Measurements from ENCODE around the gene IGFBP5. TPM values are rescaled to one million over a fixed set of nuclear protein-coding genes. Genes with fewer than 3 reads are reported as not detected.

The IGFBP5 gene
- total and polyA plus RNA-seq, 2 experiments from 2014 or later = 37.9 to 117 TPM

DNA sequence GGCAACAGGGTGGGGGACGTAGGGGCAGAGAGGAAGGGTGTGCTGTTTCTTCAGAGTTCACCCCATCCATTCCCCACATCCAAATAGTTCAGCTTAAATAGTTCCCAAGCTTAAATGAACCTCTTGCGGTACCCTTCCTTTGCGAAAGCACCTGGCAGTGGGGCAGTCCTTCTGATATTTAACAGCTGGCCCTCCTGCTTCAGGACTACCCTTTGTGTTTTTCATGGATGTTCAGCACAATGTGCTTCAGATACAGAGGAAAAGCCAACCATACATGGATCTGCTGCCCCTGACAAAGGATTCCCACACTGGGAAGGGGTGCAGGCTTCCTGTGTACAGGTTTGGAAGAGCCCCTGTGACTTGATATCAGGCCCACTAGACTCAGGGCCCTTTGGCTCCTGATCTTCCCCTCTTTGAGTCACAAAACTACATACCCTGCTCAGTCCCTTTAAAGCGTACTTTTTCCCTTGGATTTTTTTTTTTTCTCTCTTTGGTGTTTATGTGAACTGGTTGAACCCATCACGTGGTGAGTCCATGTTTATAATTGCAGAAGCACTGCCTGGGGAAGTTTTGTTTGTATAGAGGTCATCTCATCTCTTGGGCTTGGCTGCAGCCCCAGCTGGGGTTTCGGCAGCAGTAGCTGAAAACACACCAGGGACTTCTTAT lies 45.3 kb upstream of the IGFBP5 start:
- TF ChIP-seq EZH2phosphoT487 (IDR thresholded peaks at IDR 0.05; ENCODE audit: insufficient read depth, low read depth) (no peak), EZH2 (IDR thresholded peaks at IDR 0.05; ENCODE audit: insufficient read depth, poor library complexity, severe bottlenecking) (no peak)
- no peaks in the 10 kb centered on the region for H3K9me3 ChIP-seq (ENCODE audit: low read depth)
- no peaks in the 10 kb centered on the region for H4K20me1 ChIP-seq (ENCODE audit: insufficient read depth)
- no peaks in the 10 kb centered on the region for H3F3A ChIP-seq (ENCODE audit: insufficient read depth)
- H3K4me2 ChIP-seq (ENCODE audit: unreplicated experiment) = no peak overlapping the region
- in situ Hi-C loops (cut with MboI) = no loop called here
- H3K4me3 ChIP-seq = no peak overlapping the region
- peaks cover 28% of the 10 kb centered on the region for H3K27me3 ChIP-seq (replicated peaks; ENCODE audit: insufficient read depth)
- no peaks in the 10 kb centered on the region for H3K9me2 ChIP-seq (ENCODE audit: insufficient read depth)
- H3K79me2 ChIP-seq (ENCODE audit: insufficient read depth) = no peaks in the 10 kb centered on the region
- no peak overlapping the region for H3K9ac ChIP-seq
- WGBS, 2 experiments (ENCODE audit: low coverage in 1 of 2, low lambda C conversion rate in 2 of 2, missing lambda C conversion rate in 2 of 2) = 60 to 66% methylated on average over 6 of the region's 6 CpGs
- no peak for DNase-seq
- H3K27ac ChIP-seq = no peak overlapping the region
- H3K36me3 ChIP-seq (ENCODE audit: low read depth) = no peaks in the 10 kb centered on the region
- no peak overlapping the region for H2AFZ ChIP-seq
- H3K4me1 ChIP-seq (ENCODE audit: insufficient read depth) = no peaks in the 10 kb centered on the region

DNA sequence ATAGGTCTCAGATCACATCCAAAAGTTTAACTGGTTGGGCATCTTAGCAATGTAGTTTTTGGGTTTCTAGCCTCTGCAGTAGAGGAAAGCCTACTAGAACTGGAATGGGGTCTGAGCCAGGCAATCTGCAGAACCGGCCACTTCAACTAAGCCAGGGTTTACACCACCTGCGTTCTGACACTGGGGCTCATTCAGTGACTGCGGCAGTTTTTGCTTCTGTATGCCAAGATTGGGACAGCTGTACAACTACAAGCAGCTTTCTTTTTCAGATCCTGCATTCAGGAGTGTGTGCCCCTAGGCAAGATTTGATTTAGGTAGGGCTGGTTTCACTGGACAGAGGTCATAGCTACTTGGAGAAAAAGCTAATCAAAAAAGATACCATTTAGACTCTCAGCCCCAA lies 43.7 kb upstream of the IGFBP5 start:
- no peak for DNase-seq
- TF ChIP-seq EZH2 (IDR thresholded peaks at IDR 0.05; ENCODE audit: insufficient read depth, poor library complexity, severe bottlenecking) (no peak), EZH2phosphoT487 (IDR thresholded peaks at IDR 0.05; ENCODE audit: insufficient read depth, low read depth) (no peak)
- in situ Hi-C loops (cut with MboI) = no loop called here

DNA sequence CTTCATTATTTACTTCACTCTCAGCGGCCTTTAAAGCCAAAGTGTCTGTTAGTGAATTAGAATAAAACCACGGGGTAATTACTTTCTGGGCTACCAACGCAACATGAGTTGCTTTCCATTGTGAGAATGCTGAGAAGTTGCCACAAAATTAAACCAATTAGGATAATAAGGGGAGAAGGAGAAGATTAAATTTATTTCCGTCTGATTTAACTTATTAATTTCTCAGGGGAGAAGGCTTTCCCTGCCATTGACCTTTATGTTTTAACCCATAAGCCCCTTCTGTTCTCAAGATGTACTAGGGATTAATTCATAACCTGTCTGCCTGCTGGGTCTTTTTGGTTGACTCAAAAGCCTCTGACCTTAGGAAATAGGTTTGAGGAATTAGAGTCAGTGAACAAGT lies 42.3 kb upstream of the IGFBP5 start:
- in situ Hi-C loops (cut with MboI) = no loop called here
- no peak overlapping the region for H3K27ac ChIP-seq

More for the DNA sequence above, 43.7 kb upstream of the IGFBP5 start:
- H4K20me1 ChIP-seq (ENCODE audit: insufficient read depth) = no peaks in the 10 kb centered on the region
- H3K9ac ChIP-seq = no peak overlapping the region
- H3K27me3 ChIP-seq (replicated peaks; ENCODE audit: insufficient read depth) = peaks cover 22% of the 10 kb centered on the region
- no peak overlapping the region for H3K4me2 ChIP-seq (ENCODE audit: unreplicated experiment)
- H2AFZ ChIP-seq = no peak overlapping the region
- no peaks in the 10 kb centered on the region for H3K36me3 ChIP-seq (ENCODE audit: low read depth)
- no peaks in the 10 kb centered on the region for H3K79me2 ChIP-seq (ENCODE audit: insufficient read depth)
- no peaks in the 10 kb centered on the region for H3F3A ChIP-seq (ENCODE audit: insufficient read depth)
- no peak overlapping the region for H3K4me3 ChIP-seq
- no peaks in the 10 kb centered on the region for H3K4me1 ChIP-seq (ENCODE audit: insufficient read depth)
- no peaks in the 10 kb centered on the region for H3K9me2 ChIP-seq (ENCODE audit: insufficient read depth)
- 60 to 64% methylated on average over 3 of the region's 3 CpGs for WGBS, 2 experiments (ENCODE audit: low coverage in 1 of 2, low lambda C conversion rate in 2 of 2, missing lambda C conversion rate in 2 of 2)
- H3K27ac ChIP-seq = no peak overlapping the region
- no peaks in the 10 kb centered on the region for H3K9me3 ChIP-seq (ENCODE audit: low read depth)

DNA sequence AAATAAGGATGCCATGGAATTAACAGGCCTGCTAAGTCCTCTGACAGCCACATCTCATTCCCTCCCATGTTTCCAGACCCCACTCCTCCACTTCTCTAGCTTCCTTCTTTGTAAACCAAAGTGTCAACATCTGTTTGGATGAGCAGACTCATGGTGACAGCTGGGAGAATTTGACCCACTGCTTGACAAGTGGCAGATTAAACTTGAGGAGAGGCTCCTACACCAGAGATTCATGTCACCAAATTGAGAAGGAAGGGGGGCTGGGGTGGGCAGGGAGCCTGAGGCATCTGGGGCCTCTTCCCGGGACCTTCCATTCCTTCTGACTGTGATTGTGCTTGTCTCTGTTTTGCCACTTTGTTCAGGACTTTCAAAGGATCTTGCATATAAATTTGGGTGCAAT lies 41.0 kb upstream of the IGFBP5 start:
- Histone ChIP-seq H3K27ac (no peak overlapping the region), H4K20me1 (ENCODE audit: insufficient read depth) (no peaks in the 10 kb centered on the region), H3K4me3 (no peak overlapping the region), H3K4me2 (ENCODE audit: unreplicated experiment) (no peak overlapping the region), H3K9ac (no peak overlapping the region), H3K9me2 (ENCODE audit: insufficient read depth) (no peaks in the 10 kb centered on the region), H3K36me3 (ENCODE audit: low read depth) (no peaks in the 10 kb centered on the region), H2AFZ (no peak overlapping the region), H3K27me3 (replicated peaks; ENCODE audit: insufficient read depth) (peaks cover 34% of the 10 kb centered on the region), H3K9me3 (ENCODE audit: low read depth) (no peaks in the 10 kb centered on the region), H3K79me2 (ENCODE audit: insufficient read depth) (no peaks in the 10 kb centered on the region), H3K4me1 (ENCODE audit: insufficient read depth) (no peaks in the 10 kb centered on the region), H3F3A (ENCODE audit: insufficient read depth) (no peaks in the 10 kb centered on the region)
- DNase-seq = no peak
- in situ Hi-C loops (cut with MboI) = no loop called here
- TF ChIP-seq EZH2phosphoT487 (IDR thresholded peaks at IDR 0.05; ENCODE audit: insufficient read depth, low read depth) (no peak), EZH2 (IDR thresholded peaks at IDR 0.05; ENCODE audit: insufficient read depth, poor library complexity, severe bottlenecking) (no peak)
- 0% methylated on average over 1 of the region's 1 CpG for WGBS, 2 experiments (ENCODE audit: low coverage in 1 of 2, low lambda C conversion rate in 2 of 2, missing lambda C conversion rate in 2 of 2)

More for the DNA sequence above, 42.3 kb upstream of the IGFBP5 start:
- Histone ChIP-seq H3K4me2 (ENCODE audit: unreplicated experiment) (no peak overlapping the region), H3K4me1 (ENCODE audit: insufficient read depth) (no peaks in the 10 kb centered on the region), H3K9ac (no peak overlapping the region), H2AFZ (no peak overlapping the region), H3K79me2 (ENCODE audit: insufficient read depth) (no peaks in the 10 kb centered on the region), H3K9me3 (ENCODE audit: low read depth) (no peaks in the 10 kb centered on the region), H3K27me3 (replicated peaks; ENCODE audit: insufficient read depth) (peaks cover 26% of the 10 kb centered on the region), H3K36me3 (ENCODE audit: low read depth) (no peaks in the 10 kb centered on the region), H3K9me2 (ENCODE audit: insufficient read depth) (no peaks in the 10 kb centered on the region), H3K4me3 (no peak overlapping the region), H3F3A (ENCODE audit: insufficient read depth) (no peaks in the 10 kb centered on the region), H4K20me1 (ENCODE audit: insufficient read depth) (no peaks in the 10 kb centered on the region)
- TF ChIP-seq EZH2 (IDR thresholded peaks at IDR 0.05; ENCODE audit: insufficient read depth, poor library complexity, severe bottlenecking) (no peak), EZH2phosphoT487 (IDR thresholded peaks at IDR 0.05; ENCODE audit: insufficient read depth, low read depth) (no peak)
- no peak for DNase-seq
- WGBS, 2 experiments (ENCODE audit: low coverage in 1 of 2, low lambda C conversion rate in 2 of 2, missing lambda C conversion rate in 2 of 2) = 64% methylated on average over 4 of the region's 4 CpGs

DNA sequence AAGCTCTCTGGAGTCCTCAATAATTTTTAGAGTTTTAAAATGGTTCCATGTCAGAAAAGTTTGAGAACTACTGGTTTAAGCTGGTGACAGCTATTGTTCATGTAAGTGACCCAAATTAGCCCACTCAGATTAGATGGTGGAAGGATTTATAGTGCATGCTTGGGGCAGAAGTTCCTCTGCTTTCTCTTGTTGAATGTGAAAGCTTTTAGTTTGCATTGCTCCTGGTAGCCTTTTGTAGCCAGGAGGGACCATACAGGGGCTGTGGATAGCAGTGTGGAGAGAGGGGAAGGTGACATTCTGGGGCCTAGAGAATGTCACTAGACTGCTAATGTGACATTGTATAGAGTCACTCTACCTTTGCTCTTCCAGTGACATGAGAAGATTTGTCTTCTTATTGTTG lies 40.3 kb upstream of the IGFBP5 start:
- TF ChIP-seq EZH2phosphoT487 (IDR thresholded peaks at IDR 0.05; ENCODE audit: insufficient read depth, low read depth) (no peak), EZH2 (IDR thresholded peaks at IDR 0.05; ENCODE audit: insufficient read depth, poor library complexity, severe bottlenecking) (no peak)
- Histone ChIP-seq H3K9me2 (ENCODE audit: insufficient read depth) (no peaks in the 10 kb centered on the region), H3K4me3 (no peak overlapping the region), H3K4me2 (ENCODE audit: unreplicated experiment) (no peak overlapping the region), H3K9me3 (ENCODE audit: low read depth) (no peaks in the 10 kb centered on the region), H3K36me3 (ENCODE audit: low read depth) (no peaks in the 10 kb centered on the region), H3K27ac (no peak overlapping the region), H3F3A (ENCODE audit: insufficient read depth) (no peaks in the 10 kb centered on the region), H3K27me3 (replicated peaks; ENCODE audit: insufficient read depth) (peaks cover 38% of the 10 kb centered on the region), H3K9ac (no peak overlapping the region), H3K4me1 (ENCODE audit: insufficient read depth) (no peaks in the 10 kb centered on the region), H3K79me2 (ENCODE audit: insufficient read depth) (no peaks in the 10 kb centered on the region), H2AFZ (no peak overlapping the region), H4K20me1 (ENCODE audit: insufficient read depth) (no peaks in the 10 kb centered on the region)
- in situ Hi-C loops (cut with MboI) = no loop called here
- no peak for DNase-seq
